Kidney (tissue), 14 donors: Measurements from ENCODE around the gene TMEM170B. TPM values are rescaled to one million over a fixed set of nuclear protein-coding genes. Genes with fewer than 3 reads are reported as not detected.

Experiments
- DNase-seq, 5 donors: peaks; one replicate each; pipeline ENCODE4 v3.0.0-alpha.2; 2013 to 2020
- FAIRE-seq: peaks from 2 replicates; lab custom pipeline; 2012; peaks lifted over from hg19 to GRCh38; lab: Jason Lieb, UNC
- H3K27ac ChIP-seq, 2 donors: one replicate each; pipeline ENCODE4 v1.7.0; 2013; ENCODE audit warnings: low read depth in 2 of 2, low read length in 2 of 2, inconsistent platforms in 1 of 2
- H3K27me3 ChIP-seq: one replicate; pipeline ENCODE4 v1.7.1; 2013; ENCODE audit warnings: low read length, inconsistent platforms; ENCODE audit not compliant: control insufficient read depth, insufficient read depth
- H3K36me3 ChIP-seq, 3 donors: one replicate each; pipeline versions ENCODE4 v1.7.0 to v1.7.1; 2013; ENCODE audit warnings: low read length in 3 of 3, control low read depth in 1 of 3, inconsistent platforms in 1 of 3; ENCODE audit not compliant: insufficient read depth in 3 of 3, control insufficient read depth in 2 of 3
- H3K4me1 ChIP-seq, 3 donors: one replicate each; pipeline versions ENCODE4 v1.7.0 to v1.7.1; 2013; ENCODE audit warnings: low read length in 3 of 3, inconsistent platforms in 1 of 3, low read depth in 1 of 3; ENCODE audit not compliant: control insufficient read depth in 2 of 3, insufficient read depth in 2 of 3
- H3K4me3 ChIP-seq, 3 donors: one replicate each; pipeline versions ENCODE4 v1.7.0 to v1.8.1; 2013; ENCODE audit warnings: low read length in 3 of 3, control low read depth in 1 of 3, inconsistent platforms in 1 of 3
- H3K9ac ChIP-seq, 3 donors: one replicate each; pipeline versions ENCODE4 v1.7.0 to v1.7.1; 2013; ENCODE audit warnings: low read length in 3 of 3, control low read depth in 1 of 3, inconsistent platforms in 1 of 3
- H3K9me3 ChIP-seq, 3 donors: one replicate each; pipeline versions ENCODE4 v1.7.0 to v1.7.1; 2013; ENCODE audit warnings: low read length in 3 of 3, control low read depth in 1 of 3, inconsistent platforms in 1 of 3; ENCODE audit not compliant: control insufficient read depth in 2 of 3, insufficient read depth in 1 of 3
- CTCF ChIP-seq: IDR thresholded peaks from 3 replicates; pipeline ENCODE4 v1.5.1; 2012; ENCODE audit warnings: mild to moderate bottlenecking, moderate library complexity, borderline replicate concordance; ENCODE audit not compliant: insufficient read depth; ENCODE audit errors: extremely low read depth
- intact Hi-C: fragments of 100-400 bp; cut with DNase I; formaldehyde crosslinking; loops from one replicate; pipeline ENCODE4 v1.11.1; 2022
- polyA plus RNA-seq: library from polyadenylated mRNA; stranded (reverse); fragments of 350-450 nt; fragmentation: Illumina TruSeq; extraction: RNeasy Lipid Tissue Mini Kit (QIAGEN cat#74804); gene quantifications from one replicate; pipeline ENCODE4 v1.2.3, GENCODE V29; 2014; ENCODE audit warnings: low read depth, low replicate concordance; ENCODE audit not compliant: insufficient read depth
- total RNA-seq: library from RNA; stranded (reverse); fragmentation: NEBNext Ultra II Directional; extraction: Animal tissue kit (Norgen Biotek cat#: 25700); gene quantifications from one replicate; pipeline ENCODE4 v1.2.1, GENCODE V29; 2021
- donor health status: control.
- donor health status: control.
- donor health status: control.
- donor health status: control.
- donor health status: control.
- donor health status: DM: yes; HTN: yes; CAD: no.
- donor health status: Normal renal cell carcinoma (clear cell type).

The TMEM170B gene
- total and polyA plus RNA-seq, 2 donors from 2014 or later, result 2.7 to 3.7 TPM

GRCh38 chr6:11613858-11614257 lies 76.3 kb downstream of the TMEM170B start:
- H3K9me3 ChIP-seq, result no peaks in the 10 kb centered on the region
- DNase-seq, result no peak
- FAIRE-seq, result no peak
- H3K27me3 ChIP-seq, result no peaks in the 10 kb centered on the region
- no peak overlapping the region for H3K27ac ChIP-seq
- no peak for TF ChIP-seq CTCF
- H3K4me3 ChIP-seq, result no peak overlapping the region
- intact Hi-C loops, result no loop called here
- H3K36me3 ChIP-seq, result no peaks in the 10 kb centered on the region
- H3K4me1 ChIP-seq, result peaks cover 0 to 8% (median 6%) of the 10 kb centered on the region in 3 donors
- H3K9ac ChIP-seq, result no peak overlapping the region

DNA sequence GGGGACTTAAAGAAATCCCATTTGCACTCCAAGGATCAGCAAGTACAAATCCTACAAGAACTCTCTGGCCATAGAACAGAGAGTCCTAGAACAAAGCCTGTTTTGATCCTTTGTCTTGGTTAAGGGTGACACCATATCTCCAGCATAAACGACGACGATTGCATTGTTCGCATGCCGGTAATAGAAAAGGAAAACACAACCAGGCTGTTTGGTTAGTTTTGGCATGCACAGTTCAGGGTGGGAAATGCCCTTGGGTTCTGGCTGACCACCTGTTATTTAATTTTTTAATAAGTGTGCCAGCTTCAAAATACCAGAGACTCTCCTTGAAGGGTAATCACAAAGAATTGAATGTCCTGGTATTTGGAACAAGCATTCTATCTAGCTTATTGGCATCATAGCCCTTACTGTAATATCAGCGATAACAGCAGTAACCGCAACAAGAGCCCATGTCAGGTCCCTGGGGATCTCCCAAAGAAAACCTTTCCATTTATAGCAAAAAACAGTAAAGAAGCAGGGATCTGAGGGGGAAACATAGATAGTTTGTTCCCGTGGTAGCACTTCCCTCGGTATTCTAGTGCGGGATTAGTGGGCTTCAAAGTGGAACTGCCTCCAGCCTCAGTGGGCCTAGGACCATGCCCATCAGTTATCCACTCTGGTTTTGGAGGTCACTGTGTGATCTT lies 77.1 kb downstream of the TMEM170B start:
- TF ChIP-seq CTCF, result no peak
- H3K4me3 ChIP-seq, result no peak overlapping the region
- no peak for FAIRE-seq
- DNase-seq, result no peak
- intact Hi-C loops, result no loop called here
- no peaks in the 10 kb centered on the region for H3K27me3 ChIP-seq
- no peaks in the 10 kb centered on the region for H3K9me3 ChIP-seq
- H3K36me3 ChIP-seq, result no peaks in the 10 kb centered on the region
- H3K27ac ChIP-seq, result no peak overlapping the region
- H3K4me1 ChIP-seq, result peaks cover 0 to 3% (median 2%) of the 10 kb centered on the region in 3 donors
- no peak overlapping the region for H3K9ac ChIP-seq

DNA sequence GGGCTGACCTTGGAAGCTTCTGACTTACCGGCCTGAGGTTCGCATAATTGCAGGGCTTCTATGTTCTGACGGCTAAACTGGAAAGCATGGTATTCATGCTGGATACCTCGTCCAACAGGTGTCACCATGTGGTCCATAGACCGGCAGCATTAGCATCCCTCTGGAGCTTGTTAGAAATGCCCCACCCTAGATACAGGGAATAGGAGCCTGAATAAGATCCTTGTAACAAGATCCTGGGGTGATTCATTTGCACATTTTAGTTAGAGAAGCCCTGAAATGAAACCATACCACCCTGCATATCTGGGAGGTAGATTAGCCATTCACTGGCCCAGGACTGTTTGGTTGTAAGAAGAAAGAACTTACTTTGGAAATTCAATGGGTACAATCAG lies 77.7 kb downstream of the TMEM170B start:
- Histone ChIP-seq H3K4me3 (no peak overlapping the region), H3K9ac (no peak overlapping the region), H3K4me1 (peaks cover 0 to 7% (median 0%) of the 10 kb centered on the region in 3 donors), H3K27ac (no peak overlapping the region), H3K27me3 (no peaks in the 10 kb centered on the region), H3K36me3 (no peaks in the 10 kb centered on the region), H3K9me3 (no peaks in the 10 kb centered on the region)
- no peak for TF ChIP-seq CTCF
- DNase-seq, result no peak
- intact Hi-C loops, result no loop called here
- no peak for FAIRE-seq
